IMR-90 (cell line): ENCODE results near the gene STARD3. TPM values are rescaled to one million over a fixed set of nuclear protein-coding genes. Genes with fewer than 3 reads are reported as not detected.

Source experiments
- ATAC-seq: fragments of 200-7000 bp; cut with Tn5 transposase; 2 replicates; pipeline ENCODE4 v1.9.1; 2020; ENCODE audit warnings: low read depth, mild to moderate bottlenecking, moderate library complexity
- BruUV-seq: library from RNA; stranded (reverse); fragments of 400-500 nt; replicated peaks from 2 replicates; lab custom pipeline; 2021; lab: Mats Ljungman, UMichigan
- CTCF ChIA-PET: fragments of 300-600 bp; formaldehyde crosslinking; extraction: SDS; loops from one replicate; lab custom pipeline; 2021; ENCODE audit warnings: antibody characterized with exemption; lab: Yijun Ruan, JAX
- POLR2A ChIA-PET: fragments of 300-600 bp; sonication (Branson Sonifier 250); formaldehyde crosslinking; loops from one replicate; lab custom pipeline; 2022; ENCODE audit warnings: antibody characterized with exemption; ENCODE audit not compliant: unreplicated experiment; lab: Charles Lee
- DNase-seq: peaks from one replicate; pipeline ENCODE4 v3.0.0; 2013
- H2AFZ ChIP-seq: replicated peaks from 2 replicates; pipeline ENCODE3; 2013; ENCODE audit warnings: low read length, mild to moderate bottlenecking; ENCODE audit not compliant: poor library complexity
- H2AK5ac ChIP-seq: 2 replicates; pipeline ENCODE4 v1.6.1; 2013; ENCODE audit warnings: low read depth, low read length, inconsistent platforms
- H2AK9ac ChIP-seq: replicated peaks from 2 replicates; pipeline ENCODE3; 2013; ENCODE audit warnings: mild to moderate bottlenecking, low read depth, low read length, moderate library complexity; ENCODE audit not compliant: poor library complexity
- H2BK120ac ChIP-seq: 2 replicates; pipeline ENCODE4 v1.6.1; 2013; ENCODE audit warnings: low read depth, low read length, inconsistent platforms
- H2BK15ac ChIP-seq: 3 replicates; pipeline ENCODE4 v1.6.1; 2013; ENCODE audit warnings: low read depth, low read length, inconsistent platforms
- H2BK20ac ChIP-seq: 2 replicates; pipeline ENCODE4 v1.6.1; 2013; ENCODE audit warnings: low read depth, mild to moderate bottlenecking, inconsistent platforms, low read length, moderate library complexity
- H2BK5ac ChIP-seq: 2 replicates; pipeline ENCODE4 v1.6.1; 2013; ENCODE audit warnings: mild to moderate bottlenecking, low read depth, low read length, inconsistent platforms; ENCODE audit not compliant: poor library complexity, severe bottlenecking
- H3K14ac ChIP-seq: replicated peaks from 2 replicates; pipeline ENCODE4 v1.6.1; 2013; ENCODE audit warnings: low read depth, low read length, inconsistent platforms
- H3K18ac ChIP-seq: 2 replicates; pipeline ENCODE4 v1.6.1; 2013; ENCODE audit warnings: low read depth, low read length, control low read depth
- H3K23ac ChIP-seq: 2 replicates; pipeline ENCODE4 v1.6.1; 2013; ENCODE audit warnings: low read depth, low read length, inconsistent platforms
- H3K27ac ChIP-seq: 2 replicates; pipeline ENCODE4 v1.5.1; 2013; ENCODE audit warnings: mild to moderate bottlenecking, control low read depth, low read length; ENCODE audit not compliant: insufficient read depth
- H3K27me3 ChIP-seq: 2 replicates; pipeline ENCODE4 v1.6.1; 2013; ENCODE audit warnings: low read length; ENCODE audit not compliant: control insufficient read depth, insufficient read depth
- H3K36me3 ChIP-seq: 2 replicates; pipeline ENCODE4 v1.6.1; 2013; ENCODE audit warnings: low read length, mixed read lengths; ENCODE audit not compliant: control insufficient read depth, insufficient read depth
- H3K4ac ChIP-seq: 2 replicates; pipeline ENCODE4 v1.6.1; 2013; ENCODE audit warnings: low read depth, low read length, inconsistent platforms
- H3K4me1 ChIP-seq: 2 replicates; pipeline ENCODE4 v1.6.1; 2013; ENCODE audit warnings: low read length, mixed read lengths; ENCODE audit not compliant: control insufficient read depth, insufficient read depth
- H3K4me2 ChIP-seq: 2 replicates; pipeline ENCODE4 v1.6.1; 2013; ENCODE audit warnings: low read depth, mild to moderate bottlenecking, control low read depth, low read length, moderate library complexity
- H3K4me3 ChIP-seq: 2 replicates; pipeline ENCODE4 v1.5.1; 2013; ENCODE audit warnings: low read depth, mild to moderate bottlenecking, control low read depth, low read length, moderate library complexity; ENCODE audit not compliant: insufficient read depth
- H3K56ac ChIP-seq: 2 replicates; pipeline ENCODE4 v1.6.1; 2013; ENCODE audit warnings: low read length, inconsistent platforms; ENCODE audit not compliant: insufficient read depth; ENCODE audit errors: extremely low read depth
- H3K79me1 ChIP-seq, 2 experiments: 2 replicates each; pipeline ENCODE4 v1.6.1; 2013; ENCODE audit warnings: low read length in 2 of 2, inconsistent platforms in 1 of 2, low read depth in 1 of 2
- H3K9ac ChIP-seq: 2 replicates; pipeline ENCODE4 v1.6.1; 2013; ENCODE audit warnings: low read depth, low read length, control low read depth
- H3K9me1 ChIP-seq: 2 replicates; pipeline ENCODE4 v1.6.1; 2013; ENCODE audit warnings: low read length, inconsistent platforms; ENCODE audit not compliant: insufficient read depth
- H3K9me3 ChIP-seq: 2 replicates; pipeline ENCODE4 v1.6.1; 2013; ENCODE audit warnings: low read length; ENCODE audit not compliant: control insufficient read depth, insufficient read depth
- H4K20me1 ChIP-seq: 2 replicates; pipeline ENCODE4 v1.6.1; 2013; ENCODE audit warnings: low read length, inconsistent platforms; ENCODE audit not compliant: insufficient read depth
- H4K5ac ChIP-seq: 2 replicates; pipeline ENCODE4 v1.6.1; 2013; ENCODE audit warnings: mild to moderate bottlenecking, low read depth, low read length, control low read depth
- H4K8ac ChIP-seq, 2 experiments: 2 replicates each; pipeline ENCODE4 v1.6.1; 2013; ENCODE audit warnings: low read depth in 2 of 2, low read length in 2 of 2, control low read depth in 1 of 2, inconsistent platforms in 1 of 2
- H4K91ac ChIP-seq: 2 replicates; pipeline ENCODE4 v1.6.1; 2013; ENCODE audit warnings: low read depth, low read length, inconsistent platforms; ENCODE audit not compliant: insufficient read depth
- BHLHE40 ChIP-seq: fragments of 150-350 bp; IDR thresholded peaks from 2 replicates; pipeline ENCODE4 v1.6.1; 2016; ENCODE audit warnings: mild to moderate bottlenecking, low read depth, low read length
- CEBPB ChIP-seq: IDR thresholded peaks from 2 replicates; pipeline ENCODE4 v1.6.1; 2012; ENCODE audit warnings: low read depth, low read length, improper control_type of control experiment
- CHD1 ChIP-seq: IDR thresholded peaks from 2 replicates; pipeline ENCODE4 v1.6.1; 2012; ENCODE audit warnings: low read depth, low read length, improper control_type of control experiment
- FOS ChIP-seq: fragments of 150-350 bp; IDR thresholded peaks from 2 replicates; pipeline ENCODE4 v1.6.1; 2016; ENCODE audit warnings: low read depth, low read length
- MAFK ChIP-seq: IDR thresholded peaks from 2 replicates; pipeline ENCODE4 v1.6.1; 2012; ENCODE audit warnings: low read depth, low read length, improper control_type of control experiment
- MAZ ChIP-seq: IDR thresholded peaks from 2 replicates; pipeline ENCODE4 v1.6.1; 2012; ENCODE audit warnings: low read depth, mild to moderate bottlenecking, low read length, improper control_type of control experiment, moderate library complexity, borderline replicate concordance
- MXI1 ChIP-seq: IDR thresholded peaks from 2 replicates; pipeline ENCODE4 v1.6.1; 2012; ENCODE audit warnings: low read depth, mild to moderate bottlenecking, low read length, moderate library complexity, borderline replicate concordance
- NFE2L2 ChIP-seq: fragments of 150-350 bp; IDR thresholded peaks from 2 replicates; pipeline ENCODE4 v1.6.1; 2016; ENCODE audit warnings: low read depth, mild to moderate bottlenecking, low read length
- POLR2A ChIP-seq: IDR thresholded peaks from 2 replicates; pipeline ENCODE4 v1.6.1; 2012; ENCODE audit warnings: mild to moderate bottlenecking, low read depth, low read length
- RAD21 ChIP-seq: IDR thresholded peaks from 2 replicates; pipeline ENCODE4 v1.6.1; 2012; ENCODE audit warnings: low read length, improper control_type of control experiment
- RCOR1 ChIP-seq: IDR thresholded peaks from 2 replicates; pipeline ENCODE4 v1.6.1; 2012; ENCODE audit warnings: mild to moderate bottlenecking, low read length, improper control_type of control experiment; ENCODE audit not compliant: insufficient replicate concordance
- RFX5 ChIP-seq: IDR thresholded peaks from 2 replicates; pipeline ENCODE4 v1.8.0; 2012; ENCODE audit warnings: low read depth, mild to moderate bottlenecking, low read length, moderate library complexity
- SMC3 ChIP-seq: fragments of 150-350 bp; IDR thresholded peaks from 2 replicates; pipeline ENCODE4 v1.6.1; 2016; ENCODE audit warnings: low read depth, mild to moderate bottlenecking, antibody characterized with exemption, low read length, moderate library complexity
- WGBS, 2 experiments: methylation state at CpG; one replicate each; pipeline versions ENCODE4 v1.1.5 to v1.1.7; 2013; ENCODE audit warnings: missing lambda C conversion rate in 2 of 2; ENCODE audit not compliant: insufficient read length in 1 of 2; ENCODE audit errors: extremely low coverage in 2 of 2; 5-methylcytosine and 5-hydroxymethylcytosine counted together
- dilution Hi-C: fragments of 300-500 bp; cut with HindIII; formaldehyde crosslinking; loops from one replicate; pipeline ENCODE4 v1.14.3; 2018; ENCODE audit warnings: low sequenced_read_pairs; ENCODE audit not compliant: unreplicated experiment
- in situ Hi-C: fragments of 300-500 bp; cut with MboI; formaldehyde crosslinking; loops from 3 replicates; pipeline ENCODE4 v1.14.3; 2019; ENCODE audit warnings: low sequenced_read_pairs, inconsistent platforms, mixed read lengths
- intact Hi-C: fragments of 100-400 bp; cut with micrococcal nuclease; formaldehyde crosslinking; loops from 2 replicates; pipeline ENCODE4 v1.10.0; 2022
- polyA plus RNA-seq, 3 experiments: library from polyadenylated mRNA; depleted of rRNA; stranded (reverse); fragments of >200 nt; gene quantifications; 2 replicates each; pipeline ENCODE4 v1.2.3, GENCODE V29; 2012; ENCODE audit warnings: low replicate concordance in 1 of 3
- total RNA-seq: library from RNA; depleted of rRNA; stranded (reverse); fragments of >200 nt; gene quantifications from 2 replicates; pipeline ENCODE4 v1.2.3, GENCODE V29; 2012
- TF ChIP-seq, protein P1 (sequence below): fragments of 150-350 bp; IDR thresholded peaks from 2 replicates; pipeline ENCODE4 v1.6.1; 2016; ENCODE audit warnings: low read depth, mild to moderate bottlenecking, low read length, moderate library complexity, borderline replicate concordance
- TF ChIP-seq, protein P2 (sequence below): fragments of 150-350 bp; IDR thresholded peaks from 2 replicates; pipeline ENCODE4 v1.6.1; 2017; ENCODE audit warnings: mild to moderate bottlenecking, antibody characterized with exemption, low read length, low read depth
- TF ChIP-seq, protein P3 (sequence below): conservative IDR thresholded peaks from 2 replicates; pipeline ENCODE4 v1.5.1; 2012; ENCODE audit warnings: mild to moderate bottlenecking, low read depth, low read length, improper control_type of control experiment

The STARD3 gene
- total and polyA plus RNA-seq, 2 of the 4 experiments (the other 2 are of a cell fraction), result 8.1 to 50.4 TPM

DNA sequence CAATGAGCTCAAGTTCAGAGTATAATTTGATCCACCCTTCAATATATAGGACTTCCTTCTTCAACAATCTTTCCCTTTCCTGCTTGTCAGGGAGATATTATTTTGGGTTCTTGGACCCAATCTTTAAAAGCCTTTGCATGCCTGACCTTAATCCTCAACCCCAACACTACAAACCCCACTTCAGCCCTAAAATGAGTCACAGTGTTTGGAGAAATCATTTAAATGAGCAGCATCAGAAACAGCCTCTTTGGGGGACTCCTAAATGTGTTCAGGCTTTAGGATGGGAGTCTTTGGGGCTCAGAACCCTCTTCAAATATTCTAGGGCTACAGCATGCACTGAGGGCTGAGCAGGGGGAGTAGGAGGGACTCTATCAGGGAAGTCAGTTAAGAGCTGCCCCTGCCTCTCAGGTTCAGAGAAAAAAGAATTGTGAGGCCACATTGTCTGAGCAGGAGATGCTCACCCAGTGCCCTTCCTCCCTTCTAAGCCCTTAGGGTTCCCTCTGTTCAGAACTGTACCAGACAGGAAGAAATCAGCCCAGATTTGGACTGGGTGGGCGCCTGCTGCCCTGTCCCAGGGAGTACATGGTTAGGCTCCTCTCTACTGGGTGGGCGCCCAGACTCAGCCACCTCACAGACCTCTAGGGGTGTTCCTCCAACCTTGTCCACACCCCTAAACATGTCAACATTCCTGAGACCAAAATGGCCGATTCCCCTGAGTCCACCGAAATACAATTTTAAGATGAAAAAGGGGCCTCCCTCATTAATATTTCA, 34.2 kb upstream of the STARD3 start:
- no peak overlapping the region for H3K23ac ChIP-seq
- ATAC-seq (no peak), DNase-seq (no peak)
- no CpG with 5 or more reads among the region's 4 CpGs for WGBS, 2 experiments
- no peak overlapping the region for H4K8ac ChIP-seq
- H3K56ac ChIP-seq, result no peak overlapping the region
- no TSS peak for BruUV-seq
- no peak overlapping the region for H2BK15ac ChIP-seq
- peaks cover 5% of the 10 kb centered on the region; the same call in 1 of the 2 replicates for H3K9me3 ChIP-seq
- H3K14ac ChIP-seq, result no peak overlapping the region
- H2BK20ac ChIP-seq, result no peak overlapping the region
- H4K91ac ChIP-seq, result no peak overlapping the region
- H3K27ac ChIP-seq, result no peak overlapping the region
- H3K9me1 ChIP-seq, result no peaks in the 10 kb centered on the region
- intact Hi-C loops, result no loop called here
- H3K36me3 ChIP-seq, result no peaks in the 10 kb centered on the region
- H2BK5ac ChIP-seq, result no peak overlapping the region
- dilution Hi-C loops, result no loop called here
- H3K4me3 ChIP-seq, result no peak overlapping the region
- H4K20me1 ChIP-seq, result peaks cover 14% of the 10 kb centered on the region; the same call in 1 of the 2 replicates
- H3K4me1 ChIP-seq, result no peaks in the 10 kb centered on the region; the same call in 1 of the 2 replicates
- no peak overlapping the region for H2BK120ac ChIP-seq
- no peak overlapping the region for H3K4me2 ChIP-seq
- no peak overlapping the region for H3K18ac ChIP-seq
- ChIA-PET POLR2A (no interaction called here), CTCF (no interaction called here)
- no peak overlapping the region for H2AK9ac ChIP-seq
- H2AFZ ChIP-seq, result no peak overlapping the region
- H4K5ac ChIP-seq, result no peak overlapping the region
- peaks cover 98% of the 10 kb centered on the region for H3K27me3 ChIP-seq
- in situ Hi-C loops, result no loop called here
- H3K4ac ChIP-seq, result no peak overlapping the region
- no peak overlapping the region for H2AK5ac ChIP-seq
- H3K9ac ChIP-seq, result no peak overlapping the region
- H3K79me1 ChIP-seq, result no peaks in the 10 kb centered on the region
- TF ChIP-seq RAD21 (no peak), RFX5 (no peak), FOS (no peak), RCOR1 (no peak), NFE2L2 (no peak), MAZ (no peak), POLR2A (no peak), MXI1 (no peak), BHLHE40 (no peak), MAFK (no peak), CHD1 (no peak), SMC3 (no peak), CEBPB (no peak)
- TF ChIP-seq, protein P1, sequence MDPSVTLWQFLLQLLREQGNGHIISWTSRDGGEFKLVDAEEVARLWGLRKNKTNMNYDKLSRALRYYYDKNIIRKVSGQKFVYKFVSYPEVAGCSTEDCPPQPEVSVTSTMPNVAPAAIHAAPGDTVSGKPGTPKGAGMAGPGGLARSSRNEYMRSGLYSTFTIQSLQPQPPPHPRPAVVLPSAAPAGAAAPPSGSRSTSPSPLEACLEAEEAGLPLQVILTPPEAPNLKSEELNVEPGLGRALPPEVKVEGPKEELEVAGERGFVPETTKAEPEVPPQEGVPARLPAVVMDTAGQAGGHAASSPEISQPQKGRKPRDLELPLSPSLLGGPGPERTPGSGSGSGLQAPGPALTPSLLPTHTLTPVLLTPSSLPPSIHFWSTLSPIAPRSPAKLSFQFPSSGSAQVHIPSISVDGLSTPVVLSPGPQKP, result no peak
- TF ChIP-seq, protein P2, sequence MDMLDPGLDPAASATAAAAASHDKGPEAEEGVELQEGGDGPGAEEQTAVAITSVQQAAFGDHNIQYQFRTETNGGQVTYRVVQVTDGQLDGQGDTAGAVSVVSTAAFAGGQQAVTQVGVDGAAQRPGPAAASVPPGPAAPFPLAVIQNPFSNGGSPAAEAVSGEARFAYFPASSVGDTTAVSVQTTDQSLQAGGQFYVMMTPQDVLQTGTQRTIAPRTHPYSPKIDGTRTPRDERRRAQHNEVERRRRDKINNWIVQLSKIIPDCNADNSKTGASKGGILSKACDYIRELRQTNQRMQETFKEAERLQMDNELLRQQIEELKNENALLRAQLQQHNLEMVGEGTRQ, result no peak
- TF ChIP-seq, protein P3, sequence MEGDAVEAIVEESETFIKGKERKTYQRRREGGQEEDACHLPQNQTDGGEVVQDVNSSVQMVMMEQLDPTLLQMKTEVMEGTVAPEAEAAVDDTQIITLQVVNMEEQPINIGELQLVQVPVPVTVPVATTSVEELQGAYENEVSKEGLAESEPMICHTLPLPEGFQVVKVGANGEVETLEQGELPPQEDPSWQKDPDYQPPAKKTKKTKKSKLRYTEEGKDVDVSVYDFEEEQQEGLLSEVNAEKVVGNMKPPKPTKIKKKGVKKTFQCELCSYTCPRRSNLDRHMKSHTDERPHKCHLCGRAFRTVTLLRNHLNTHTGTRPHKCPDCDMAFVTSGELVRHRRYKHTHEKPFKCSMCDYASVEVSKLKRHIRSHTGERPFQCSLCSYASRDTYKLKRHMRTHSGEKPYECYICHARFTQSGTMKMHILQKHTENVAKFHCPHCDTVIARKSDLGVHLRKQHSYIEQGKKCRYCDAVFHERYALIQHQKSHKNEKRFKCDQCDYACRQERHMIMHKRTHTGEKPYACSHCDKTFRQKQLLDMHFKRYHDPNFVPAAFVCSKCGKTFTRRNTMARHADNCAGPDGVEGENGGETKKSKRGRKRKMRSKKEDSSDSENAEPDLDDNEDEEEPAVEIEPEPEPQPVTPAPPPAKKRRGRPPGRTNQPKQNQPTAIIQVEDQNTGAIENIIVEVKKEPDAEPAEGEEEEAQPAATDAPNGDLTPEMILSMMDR, result no peak
